ENCODE data around the gene CLIC6.

The CLIC6 gene

DNA sequence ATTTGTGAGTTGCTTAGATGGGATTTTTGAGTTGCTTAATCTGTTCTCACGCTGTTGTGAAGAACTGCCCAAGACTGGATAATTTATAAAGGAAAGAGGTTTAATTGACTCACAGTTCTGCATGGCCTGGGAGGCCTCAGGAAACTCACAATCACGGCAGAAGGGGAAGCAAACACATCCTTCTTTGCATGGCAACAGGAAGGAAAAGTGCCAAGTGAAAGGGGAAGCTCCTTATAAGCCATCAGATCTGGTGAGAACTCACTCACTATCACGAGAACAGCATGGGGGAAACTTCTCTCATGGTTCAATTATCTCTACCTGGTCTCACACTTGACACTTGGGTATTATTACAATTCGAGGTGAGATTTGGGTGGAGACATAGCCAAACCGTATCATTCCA lies 10.3 kb downstream of the CLIC6 start:
- Histone ChIP-seq H3K4me1 (ENCODE audit: insufficient read depth, low read length) (no peaks in the 10 kb centered on the region), H3K36me3 (ENCODE audit: insufficient read depth, low read length) (no peaks in the 10 kb centered on the region), H3K27ac (ENCODE audit: low read depth, low read length) (no peak overlapping the region), H3K9ac (ENCODE audit: low read depth, low read length) (no peak overlapping the region), H3K4me3 (ENCODE audit: low read length) (no peak overlapping the region), H3K9me3 (ENCODE audit: insufficient read depth, low read depth, low read length) (peaks cover 13% of the 10 kb centered on the region), H3K27me3 (ENCODE audit: insufficient read depth, low read length) (no peaks in the 10 kb centered on the region)
- WGBS: 97% methylated on average over 5 of the region's 5 CpGs

DNA sequence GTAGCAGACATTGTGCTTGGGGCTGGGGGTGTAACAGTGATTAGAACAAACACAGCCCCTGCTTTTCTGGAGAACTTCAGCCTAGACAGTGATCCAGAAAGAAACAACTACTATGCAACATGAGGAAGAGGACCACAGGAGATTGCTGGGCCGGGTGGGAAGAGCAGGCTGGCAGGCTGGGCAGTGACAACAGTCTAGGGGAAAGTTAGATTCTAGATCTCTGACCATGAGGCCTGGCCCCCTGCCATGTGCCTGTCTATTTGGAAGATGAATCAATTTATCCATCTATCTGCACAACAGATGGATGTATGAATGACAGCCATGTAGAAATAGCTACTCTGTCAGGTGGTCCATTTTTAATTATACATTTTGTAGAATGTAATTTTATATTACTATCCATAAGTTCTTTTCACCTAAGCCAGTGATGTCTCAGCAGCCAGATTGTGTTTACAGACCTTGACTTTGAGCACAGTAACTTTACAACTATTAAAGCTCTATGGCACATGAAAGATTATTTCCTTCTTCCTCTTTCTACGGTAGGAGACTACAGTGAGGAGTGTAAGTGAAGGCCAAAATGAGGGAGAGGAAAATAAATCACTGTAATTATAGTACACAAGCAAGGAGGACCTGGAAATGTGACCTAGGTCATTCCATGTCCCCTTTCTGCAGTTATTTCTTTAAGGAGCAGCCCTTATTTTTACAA lies 15.5 kb downstream of the CLIC6 start:
- H3K9me3 ChIP-seq (ENCODE audit: insufficient read depth, low read depth, low read length): peaks cover 10% of the 10 kb centered on the region
- no peaks in the 10 kb centered on the region for H3K4me1 ChIP-seq (ENCODE audit: insufficient read depth, low read length)
- 100% methylated on average over 1 of the region's 2 CpGs for WGBS
- no peak overlapping the region for H3K27ac ChIP-seq (ENCODE audit: low read depth, low read length)
- no peak overlapping the region for H3K4me3 ChIP-seq (ENCODE audit: low read length)
- no peaks in the 10 kb centered on the region for H3K36me3 ChIP-seq (ENCODE audit: insufficient read depth, low read length)
- no peak overlapping the region for H3K9ac ChIP-seq (ENCODE audit: low read depth, low read length)
- no peaks in the 10 kb centered on the region for H3K27me3 ChIP-seq (ENCODE audit: insufficient read depth, low read length)

DNA sequence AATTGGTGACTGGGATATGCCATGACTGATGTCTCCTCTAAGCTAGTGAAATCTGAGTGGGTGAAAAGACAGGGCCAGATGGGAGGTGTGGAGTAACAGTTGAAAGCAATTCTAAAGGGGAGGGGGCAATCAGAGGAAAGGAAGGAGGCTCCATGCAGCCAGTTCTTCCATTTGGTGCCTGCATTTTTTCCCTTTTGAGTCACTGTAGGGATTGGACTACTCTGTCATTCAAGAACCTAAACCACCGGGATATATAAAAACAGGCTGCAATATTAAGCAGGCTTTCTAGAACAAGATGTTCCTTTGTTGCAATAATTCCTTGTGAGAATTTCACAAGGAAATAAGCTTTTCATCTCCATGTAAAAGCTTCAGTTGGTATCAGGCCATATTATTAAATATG lies 18.3 kb downstream of the CLIC6 start:
- no peaks in the 10 kb centered on the region for H3K9me3 ChIP-seq (ENCODE audit: insufficient read depth, low read depth, low read length)
- WGBS: 0% methylated on average over 1 of the region's 1 CpG

DNA sequence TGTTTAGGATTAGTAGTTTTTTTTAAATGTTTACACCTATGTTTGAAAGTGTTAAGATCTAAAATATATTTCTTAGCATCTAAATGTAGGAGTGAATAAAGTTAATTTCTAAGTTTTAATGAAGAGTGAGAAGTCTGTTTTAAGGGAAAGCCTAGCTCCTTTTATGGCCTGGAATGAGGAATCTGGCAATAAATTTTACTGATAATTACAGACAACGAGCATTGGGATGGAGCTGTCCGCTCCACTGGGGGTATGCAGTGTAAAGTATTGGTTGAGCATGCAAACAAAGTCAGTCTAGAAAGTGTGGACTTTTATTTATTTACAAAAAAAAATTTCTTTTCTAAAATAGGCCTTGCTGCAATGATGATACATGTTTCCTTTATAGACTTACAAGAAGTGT lies 19.0 kb downstream of the CLIC6 start:
- H3K27ac ChIP-seq (ENCODE audit: low read depth, low read length): no peak overlapping the region
- peaks cover 26% of the 10 kb centered on the region for H3K4me1 ChIP-seq (ENCODE audit: insufficient read depth, low read length)
- 100% methylated on average over 2 of the region's 2 CpGs for WGBS
- H3K9me3 ChIP-seq (ENCODE audit: insufficient read depth, low read depth, low read length): no peaks in the 10 kb centered on the region
- no peak overlapping the region for H3K9ac ChIP-seq (ENCODE audit: low read depth, low read length)
- H3K4me3 ChIP-seq (ENCODE audit: low read length): no peak overlapping the region
- no peaks in the 10 kb centered on the region for H3K27me3 ChIP-seq (ENCODE audit: insufficient read depth, low read length)
- no peaks in the 10 kb centered on the region for H3K36me3 ChIP-seq (ENCODE audit: insufficient read depth, low read length)

More for the DNA sequence above, 18.3 kb downstream of the CLIC6 start:
- H3K4me3 ChIP-seq (ENCODE audit: low read length): no peak overlapping the region
- H3K4me1 ChIP-seq (ENCODE audit: insufficient read depth, low read length): peaks cover 20% of the 10 kb centered on the region
- H3K27me3 ChIP-seq (ENCODE audit: insufficient read depth, low read length): no peaks in the 10 kb centered on the region
- H3K36me3 ChIP-seq (ENCODE audit: insufficient read depth, low read length): no peaks in the 10 kb centered on the region
- H3K9ac ChIP-seq (ENCODE audit: low read depth, low read length): no peak overlapping the region
- H3K27ac ChIP-seq (ENCODE audit: low read depth, low read length): no peak overlapping the region

DNA sequence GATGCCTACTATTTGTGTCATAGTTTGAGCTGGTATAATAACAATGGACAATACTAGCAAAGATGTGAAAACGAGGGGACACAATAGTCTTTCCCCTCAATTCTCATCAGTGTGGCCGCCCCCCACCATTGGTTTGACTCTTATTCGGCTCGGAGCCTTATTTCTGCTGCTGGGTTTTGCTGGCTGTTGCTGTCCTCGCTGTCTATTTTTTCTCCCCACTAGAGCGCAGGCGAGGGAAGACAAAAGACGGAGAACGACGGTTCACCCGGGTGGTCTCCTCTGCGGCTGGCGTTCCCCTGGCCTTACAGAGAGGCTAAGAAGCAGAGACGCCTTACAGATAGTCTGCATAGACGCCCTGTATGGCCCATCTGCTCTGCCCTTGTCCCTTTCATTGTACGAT lies 19.4 kb downstream of the CLIC6 start:
- Histone ChIP-seq H3K9me3 (ENCODE audit: insufficient read depth, low read depth, low read length) (no peaks in the 10 kb centered on the region), H3K36me3 (ENCODE audit: insufficient read depth, low read length) (no peaks in the 10 kb centered on the region), H3K9ac (ENCODE audit: low read depth, low read length) (no peak overlapping the region), H3K4me3 (ENCODE audit: low read length) (no peak overlapping the region), H3K27ac (ENCODE audit: low read depth, low read length) (no peak overlapping the region), H3K27me3 (ENCODE audit: insufficient read depth, low read length) (no peaks in the 10 kb centered on the region), H3K4me1 (ENCODE audit: insufficient read depth, low read length) (peaks cover 30% of the 10 kb centered on the region)
- 93% methylated on average over 16 of the region's 16 CpGs for WGBS

DNA sequence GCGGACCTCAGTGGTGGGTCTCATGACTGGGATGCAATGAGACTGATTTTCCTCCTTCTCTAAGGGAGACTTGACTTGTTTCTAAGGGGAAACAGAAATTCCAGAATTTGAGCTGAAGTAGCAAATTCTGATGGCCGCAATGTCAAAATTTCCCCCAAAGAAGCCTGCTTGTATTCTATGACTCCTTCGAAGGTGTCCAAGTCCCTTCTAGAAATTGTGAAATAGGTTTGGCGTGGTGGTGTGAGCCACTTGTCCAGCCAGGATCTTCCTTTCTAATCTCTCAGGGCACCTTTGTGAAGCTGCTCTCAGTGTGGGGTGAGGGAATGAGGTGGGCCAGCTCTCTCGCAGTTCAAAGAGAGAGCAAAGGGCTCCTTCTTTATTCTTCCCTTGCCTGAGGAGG lies 19.9 kb downstream of the CLIC6 start:
- H3K27ac ChIP-seq (ENCODE audit: low read depth, low read length): no peak overlapping the region
- no peaks in the 10 kb centered on the region for H3K27me3 ChIP-seq (ENCODE audit: insufficient read depth, low read length)
- H3K9me3 ChIP-seq (ENCODE audit: insufficient read depth, low read depth, low read length): no peaks in the 10 kb centered on the region
- 94% methylated on average over 5 of the region's 5 CpGs for WGBS
- peaks cover 31% of the 10 kb centered on the region for H3K4me1 ChIP-seq (ENCODE audit: insufficient read depth, low read length)
- no peak overlapping the region for H3K9ac ChIP-seq (ENCODE audit: low read depth, low read length)
- no peaks in the 10 kb centered on the region for H3K36me3 ChIP-seq (ENCODE audit: insufficient read depth, low read length)
- no peak overlapping the region for H3K4me3 ChIP-seq (ENCODE audit: low read length)

DNA sequence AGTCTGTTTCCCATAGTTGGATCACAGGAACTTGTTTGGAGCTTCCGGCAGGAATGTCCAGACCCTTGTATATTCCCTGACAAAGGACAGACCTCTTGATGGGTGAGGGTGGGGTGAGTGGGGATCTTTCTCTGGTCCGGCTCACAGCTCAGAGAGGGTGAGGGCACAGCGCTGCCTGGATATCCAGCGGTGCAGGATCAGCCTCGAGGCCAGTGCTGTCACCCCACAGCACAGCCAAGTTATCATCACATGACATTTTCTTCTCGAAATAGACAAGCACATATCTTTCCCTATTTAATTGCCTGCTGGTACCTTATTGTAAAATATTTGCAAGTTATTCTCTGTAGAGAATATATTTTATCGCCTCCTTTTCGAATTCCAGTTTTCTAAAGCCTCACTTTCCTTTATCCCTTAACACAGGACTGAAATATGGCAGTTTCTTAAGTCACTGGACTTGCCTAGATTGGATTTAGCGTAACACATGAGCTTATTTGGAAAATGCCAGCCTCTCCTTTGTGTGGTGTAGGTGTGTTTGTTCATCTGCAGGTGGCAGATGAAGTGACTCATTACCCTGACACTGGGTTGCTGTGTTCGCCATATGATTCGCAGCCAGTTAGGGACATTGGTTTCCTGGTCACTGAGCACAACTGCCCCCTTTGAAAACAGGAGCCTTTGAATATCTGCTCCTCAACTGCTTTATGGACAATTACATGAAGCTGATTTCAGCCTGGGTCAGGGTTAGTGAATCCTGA lies 21.4 kb downstream of the CLIC6 start:
- H3K27ac ChIP-seq (ENCODE audit: low read depth, low read length): no peak overlapping the region
- H3K9me3 ChIP-seq (ENCODE audit: insufficient read depth, low read depth, low read length): no peaks in the 10 kb centered on the region
- peaks cover 31% of the 10 kb centered on the region for H3K4me1 ChIP-seq (ENCODE audit: insufficient read depth, low read length)
- no peak overlapping the region for H3K9ac ChIP-seq (ENCODE audit: low read depth, low read length)
- H3K27me3 ChIP-seq (ENCODE audit: insufficient read depth, low read length): no peaks in the 10 kb centered on the region
- H3K4me3 ChIP-seq (ENCODE audit: low read length): no peak overlapping the region
- no peaks in the 10 kb centered on the region for H3K36me3 ChIP-seq (ENCODE audit: insufficient read depth, low read length)
- 93% methylated on average over 11 of the region's 11 CpGs for WGBS

DNA sequence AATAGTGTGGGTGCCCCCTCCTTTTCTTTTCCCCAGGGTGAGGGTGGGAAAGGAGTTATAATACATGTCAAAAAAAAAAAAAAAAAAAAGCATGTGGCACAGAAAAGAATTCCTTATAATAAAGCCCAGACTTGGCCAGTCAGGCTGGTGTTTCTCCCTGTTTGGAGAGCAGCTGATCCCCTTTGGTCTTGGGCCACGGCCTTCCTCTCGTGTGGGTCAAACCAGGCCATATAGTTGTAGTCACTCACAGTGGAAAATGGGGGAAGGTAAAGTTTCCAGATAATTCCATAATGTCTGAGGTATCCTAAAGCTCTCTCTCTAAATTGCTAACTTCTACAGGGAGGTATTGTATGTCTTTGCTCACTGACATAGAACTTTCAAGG lies 22.0 kb downstream of the CLIC6 start:
- H3K27me3 ChIP-seq (ENCODE audit: insufficient read depth, low read length): no peaks in the 10 kb centered on the region
- no peak overlapping the region for H3K9ac ChIP-seq (ENCODE audit: low read depth, low read length)
- H3K36me3 ChIP-seq (ENCODE audit: insufficient read depth, low read length): no peaks in the 10 kb centered on the region
- no peaks in the 10 kb centered on the region for H3K9me3 ChIP-seq (ENCODE audit: insufficient read depth, low read depth, low read length)
- H3K4me3 ChIP-seq (ENCODE audit: low read length): no peak overlapping the region
- WGBS: 90% methylated on average over 2 of the region's 2 CpGs
- H3K27ac ChIP-seq (ENCODE audit: low read depth, low read length): no peak overlapping the region
- H3K4me1 ChIP-seq (ENCODE audit: insufficient read depth, low read length): peaks cover 31% of the 10 kb centered on the region

DNA sequence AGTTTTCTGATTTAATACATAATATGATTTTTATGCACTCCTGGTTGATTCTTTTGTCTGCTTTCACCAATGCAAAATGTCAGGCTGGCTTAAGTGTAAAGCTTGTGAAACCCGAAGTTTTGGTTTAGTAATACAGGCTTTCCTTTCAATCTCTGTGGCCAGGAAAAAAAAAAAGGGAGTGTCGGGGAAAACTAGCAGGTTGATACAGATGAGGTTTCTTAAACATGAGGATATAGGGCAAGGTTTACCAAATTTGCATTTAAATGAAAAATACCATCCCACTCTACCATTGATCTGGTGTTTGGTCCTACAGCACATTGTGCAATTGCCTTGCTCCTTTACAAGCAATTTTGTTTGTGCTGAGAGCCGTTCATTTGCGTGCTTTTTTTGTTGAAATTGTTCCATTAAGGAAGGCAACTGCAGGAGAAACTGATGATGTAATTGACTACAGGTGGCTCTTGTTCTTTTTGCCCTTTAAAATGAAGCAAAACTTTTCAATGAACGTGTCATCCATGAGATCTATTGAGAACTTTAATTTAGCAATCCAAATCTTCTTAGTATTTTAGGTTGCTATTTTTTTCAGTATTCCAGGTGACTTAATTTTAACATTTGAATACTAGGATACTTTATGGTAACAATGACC lies 22.7 kb downstream of the CLIC6 start:
- H3K27me3 ChIP-seq (ENCODE audit: insufficient read depth, low read length): no peaks in the 10 kb centered on the region
- no peak overlapping the region for H3K4me3 ChIP-seq (ENCODE audit: low read length)
- H3K4me1 ChIP-seq (ENCODE audit: insufficient read depth, low read length): peaks cover 31% of the 10 kb centered on the region
- WGBS: 81% methylated on average over 5 of the region's 5 CpGs
- no peaks in the 10 kb centered on the region for H3K9me3 ChIP-seq (ENCODE audit: insufficient read depth, low read depth, low read length)
- no peak overlapping the region for H3K9ac ChIP-seq (ENCODE audit: low read depth, low read length)
- H3K36me3 ChIP-seq (ENCODE audit: insufficient read depth, low read length): no peaks in the 10 kb centered on the region
- no peak overlapping the region for H3K27ac ChIP-seq (ENCODE audit: low read depth, low read length)

DNA sequence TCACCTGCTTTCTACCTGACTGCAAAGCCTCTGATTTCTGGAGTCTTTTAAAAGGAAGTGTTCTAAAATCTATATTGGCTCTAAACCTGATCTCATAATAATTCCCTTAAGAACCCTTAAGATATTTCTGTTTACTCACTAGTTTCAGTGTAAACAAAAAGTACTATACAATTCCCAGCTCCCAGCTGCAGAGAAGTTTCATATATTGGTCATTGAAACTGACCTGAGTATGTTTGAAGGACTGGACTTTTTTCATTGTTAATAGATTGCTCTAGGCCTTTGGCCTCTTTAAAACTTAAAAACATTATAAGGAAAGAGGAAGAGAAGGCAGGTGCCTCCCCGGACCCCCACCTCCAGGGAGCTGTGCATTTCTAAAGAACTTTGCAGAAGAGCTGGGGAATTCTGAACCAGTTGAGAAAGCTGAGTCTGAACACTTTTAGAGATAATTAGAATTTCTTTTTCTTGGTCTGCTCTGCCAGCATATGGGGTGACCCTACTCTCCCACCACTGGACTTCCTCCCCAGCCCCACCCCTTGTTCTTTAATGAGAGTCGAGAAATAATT lies 23.7 kb downstream of the CLIC6 start:
- WGBS: 92% methylated on average over 2 of the region's 2 CpGs
- H3K4me3 ChIP-seq (ENCODE audit: low read length): no peak overlapping the region
- H3K9me3 ChIP-seq (ENCODE audit: insufficient read depth, low read depth, low read length): no peaks in the 10 kb centered on the region
- H3K27me3 ChIP-seq (ENCODE audit: insufficient read depth, low read length): no peaks in the 10 kb centered on the region
- H3K36me3 ChIP-seq (ENCODE audit: insufficient read depth, low read length): no peaks in the 10 kb centered on the region
- H3K9ac ChIP-seq (ENCODE audit: low read depth, low read length): no peak overlapping the region
- peaks cover 31% of the 10 kb centered on the region for H3K4me1 ChIP-seq (ENCODE audit: insufficient read depth, low read length)
- H3K27ac ChIP-seq (ENCODE audit: low read depth, low read length): no peak overlapping the region

DNA sequence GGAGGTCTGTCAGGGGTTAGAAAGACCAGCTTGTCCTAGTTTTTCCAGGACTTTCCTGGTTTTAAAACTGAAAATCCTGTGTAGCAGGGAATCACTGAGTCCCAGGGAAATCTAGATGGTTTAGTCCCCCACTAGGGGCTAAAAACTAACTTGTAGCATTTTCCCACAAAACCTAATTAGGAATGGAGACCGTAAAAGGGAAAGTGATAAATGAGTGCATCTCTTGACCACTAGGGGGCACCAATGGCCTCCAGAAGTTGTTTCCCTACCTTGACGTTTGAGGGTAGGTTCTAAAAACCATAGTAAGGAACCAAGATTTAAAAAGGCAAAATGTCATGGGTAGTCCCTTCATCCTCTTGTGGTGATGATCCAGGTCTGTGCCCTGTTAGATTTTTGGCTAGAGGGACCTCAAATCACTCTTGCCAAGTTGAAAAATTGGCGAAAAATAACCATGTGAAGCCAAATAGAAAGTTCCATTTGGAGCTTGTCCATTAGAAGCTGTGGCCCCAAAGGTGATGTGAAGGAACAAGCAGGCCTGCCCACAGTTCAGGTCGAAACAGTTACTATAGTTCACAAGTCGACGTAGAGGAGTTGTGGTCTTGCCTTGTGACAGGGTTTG lies 24.5 kb downstream of the CLIC6 start:
- 60% methylated on average over 6 of the region's 6 CpGs for whole genome bisulfite sequencing
- H3K9ac ChIP-seq (ENCODE audit: low read depth, low read length): no peak overlapping the region
- no peak overlapping the region for H3K4me3 ChIP-seq (ENCODE audit: low read length)
- peaks cover 31% of the 10 kb centered on the region for H3K4me1 ChIP-seq (ENCODE audit: insufficient read depth, low read length)
- H3K27ac ChIP-seq (ENCODE audit: low read depth, low read length): no peak overlapping the region
- no peaks in the 10 kb centered on the region for H3K27me3 ChIP-seq (ENCODE audit: insufficient read depth, low read length)
- no peaks in the 10 kb centered on the region for H3K36me3 ChIP-seq (ENCODE audit: insufficient read depth, low read length)
- H3K9me3 ChIP-seq (ENCODE audit: insufficient read depth, low read depth, low read length): no peaks in the 10 kb centered on the region

Measured in HUES64 (cell line).